ENCODE results near the gene TSPAN9. TPM values are rescaled to one million over a fixed set of nuclear protein-coding genes. Genes with fewer than 3 reads are reported as not detected.

TSPAN9 gene
- total and polyA plus RNA-seq, 9 of the 15 experiments (the other 6 are each of a cell fraction or from before 2014, with no cell fraction given), result 0.23 to 2.1 (median 0.60) TPM; not detected in 2

DNA sequence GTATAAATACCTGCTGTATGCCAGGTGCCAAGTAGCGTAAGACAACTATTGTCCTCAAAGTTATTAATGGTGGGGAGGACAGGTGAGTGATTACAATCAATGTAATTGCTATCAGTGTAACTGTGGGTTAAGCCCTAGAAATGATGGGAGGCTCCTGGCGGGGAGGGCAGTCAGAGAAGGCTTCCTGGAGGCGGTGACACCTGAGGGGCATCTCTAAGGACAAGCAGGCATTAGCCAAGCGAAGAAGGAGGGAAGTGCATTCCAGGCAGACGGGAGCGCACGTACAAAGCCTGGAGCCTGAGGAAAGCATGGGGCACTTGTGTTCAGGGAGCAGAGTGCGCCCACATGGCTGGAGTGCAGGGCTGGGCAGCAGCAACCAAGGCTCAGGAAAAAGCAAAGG is 230.9 kb downstream of the TSPAN9 start:
- Histone ChIP-seq H3K27me3 (ENCODE audit: control insufficient read depth in 2 of 2, insufficient read depth in 2 of 2, low read length in 2 of 2) (peaks cover 0 to 39% of the 10 kb centered on the region in 2 experiments; a peak in 2 of 5 replicates), H3K9ac (ENCODE audit: insufficient read depth in 1 of 2, low read depth in 2 of 2, low read length in 2 of 2) (no peak overlapping the region), H3K4me3 (no peak overlapping the region), H3K9me3 (replicated peaks; ENCODE audit: control insufficient read depth, insufficient read depth, low read depth, low read length) (no peaks in the 10 kb centered on the region), H3K27ac (ENCODE audit: extremely low read depth, low read depth, low read length) (no peak overlapping the region), H3K79me2 (ENCODE audit: control insufficient read depth, insufficient read depth, low read length) (no peaks in the 10 kb centered on the region), H4K20me1 (replicated peaks; ENCODE audit: control insufficient read depth, insufficient read depth, low read length) (no peaks in the 10 kb centered on the region), H3K36me3 (ENCODE audit: control insufficient read depth, insufficient read depth, low read length) (no peaks in the 10 kb centered on the region), H3K4me2 (ENCODE audit: insufficient read depth, low read length) (no peak overlapping the region), H2AFZ (ENCODE audit: low read depth, low read length) (no peak overlapping the region), H3K4me1 (replicated peaks in 1 of 2; ENCODE audit: control insufficient read depth in 2 of 2, insufficient read depth in 2 of 2, low read length in 2 of 2) (no peaks in the 10 kb centered on the region), H3K9me1 (ENCODE audit: control insufficient read depth, insufficient read depth, low read length) (no peaks in the 10 kb centered on the region)
- TF ChIP-seq PHTF2 (CRISPR knock-in tag; IDR thresholded peaks at IDR 0.05) (no peak), ZNF445 (CRISPR knock-in tag; IDR thresholded peaks at IDR 0.05; ENCODE audit: low read depth) (no peak), EHMT2 (IDR thresholded peaks at IDR 0.05) (no peak), ZNF121 (CRISPR knock-in tag; conservative IDR thresholded peaks at IDR 0.05) (no peak), ZNF699 (CRISPR knock-in tag; IDR thresholded peaks at IDR 0.05; ENCODE audit: insufficient replicate concordance) (no peak), ZFP36 (IDR thresholded peaks at IDR 0.05; ENCODE audit: low read depth, low read length, partially characterized antibody) (peak; percentile 82)
- TF ChIP-seq, protein P1, sequence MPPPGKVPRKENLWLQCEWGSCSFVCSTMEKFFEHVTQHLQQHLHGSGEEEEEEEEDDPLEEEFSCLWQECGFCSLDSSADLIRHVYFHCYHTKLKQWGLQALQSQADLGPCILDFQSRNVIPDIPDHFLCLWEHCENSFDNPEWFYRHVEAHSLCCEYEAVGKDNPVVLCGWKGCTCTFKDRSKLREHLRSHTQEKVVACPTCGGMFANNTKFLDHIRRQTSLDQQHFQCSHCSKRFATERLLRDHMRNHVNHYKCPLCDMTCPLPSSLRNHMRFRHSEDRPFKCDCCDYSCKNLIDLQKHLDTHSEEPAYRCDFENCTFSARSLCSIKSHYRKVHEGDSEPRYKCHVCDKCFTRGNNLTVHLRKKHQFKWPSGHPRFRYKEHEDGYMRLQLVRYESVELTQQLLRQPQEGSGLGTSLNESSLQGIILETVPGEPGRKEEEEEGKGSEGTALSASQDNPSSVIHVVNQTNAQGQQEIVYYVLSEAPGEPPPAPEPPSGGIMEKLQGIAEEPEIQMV (tag; conservative IDR thresholded peaks at IDR 0.05; ENCODE audit: low read depth), result no peak
- ChIA-PET CTCF (ENCODE audit: low intra/inter-chr PET ratio) (no interaction called here), POLR2A (no interaction called here)
- in situ Hi-C loops (cut with MboI), result no loop called here
- ATAC-seq (no peak), FAIRE-seq (no peak), DNase-seq (ENCODE audit: extremely low read depth in 1 of 4, low spot score in 3 of 4) (no peak)
- 1% methylated on average over 8 of the region's 8 CpGs for WGBS (ENCODE audit: insufficient coverage, low coverage, missing lambda C conversion rate)
- BruUV-seq (replicated peaks), result no TSS peak
- intact Hi-C loops (cut with micrococcal nuclease), result no loop called here

Data from K562 (cell line).